Measurements from ENCODE around the gene TBC1D24.
"Not testable (repeated sequence)": the region's sequence is repeated elsewhere in the genome, so short reads cannot be mapped to it uniquely, and the experiment has no call there.

GRCh38 chr16:2539845-2540458 is 65.0 kb downstream of the TBC1D24 start:
- TF ChIP-seq CTCF (IDR thresholded peaks at IDR 0.05), result peak in 3 of 6 experiments; percentile 20 to 36 (median 28)
- not testable (repeated sequence) for TF ChIP-seq POLR2A (IDR thresholded peaks at IDR 0.05)
